Stimulated activated CD4-positive, alpha-beta T cell treated with anti-CD3 and anti-CD28 coated beads, TNF-alpha, amount 100 ng/mL, for 48 hours (primary cell): ENCODE results near the gene ACTR1A.
"Not testable (repeated sequence)": the region's sequence is repeated elsewhere in the genome, so short reads cannot be mapped to it uniquely, and the experiment has no call there.

ENCODE experiments used
- DNase-seq, 3 donors: peaks; one replicate each; pipeline ENCODE4 v3.0.0-alpha.2; 2020; ENCODE audit warnings: low read depth in 3 of 3

ACTR1A gene

DNA sequence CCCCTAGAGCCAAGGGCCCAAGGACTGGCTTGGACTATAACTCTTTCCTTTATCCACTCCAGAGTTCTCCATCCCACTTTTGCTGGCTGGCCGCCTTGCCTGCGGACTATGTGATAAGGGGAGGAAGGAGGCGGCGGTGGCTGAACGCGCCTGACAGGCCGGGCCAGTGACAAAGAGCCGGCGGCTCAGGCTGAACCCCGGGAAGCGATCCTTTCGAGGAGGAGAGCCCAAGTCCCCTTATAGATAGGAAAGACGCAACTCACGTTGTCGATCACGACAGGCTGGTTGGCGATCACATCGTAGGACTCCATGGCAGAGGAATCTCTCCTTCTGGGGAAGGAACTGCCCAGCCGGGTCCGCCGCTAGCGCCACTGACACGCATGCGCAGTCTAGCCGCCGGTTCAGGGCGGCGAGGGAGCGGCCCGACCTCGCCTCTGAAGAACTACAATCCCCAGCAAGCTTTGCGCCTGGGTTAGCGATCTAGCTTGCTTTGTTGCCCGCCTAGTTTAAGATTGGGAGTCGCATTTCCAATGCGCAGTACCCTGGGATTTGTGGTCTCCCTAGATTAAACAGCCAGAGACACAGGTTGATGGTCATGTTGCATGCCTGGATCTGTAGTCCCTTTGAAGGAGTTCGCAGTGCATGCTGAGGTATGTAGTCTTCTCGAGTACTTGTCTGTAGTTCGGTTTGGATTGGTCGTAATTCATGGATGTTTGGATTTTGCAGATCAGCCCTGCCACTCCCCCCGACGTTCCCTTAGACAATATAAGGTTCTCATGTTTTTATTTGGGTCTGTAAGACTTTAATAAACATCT, at the start of gene ACTR1A:
ACTR1A (minus strand) TSS at position 376 of the 815 bp plus-strand sequence; CDS start at position 311, 65 bp downstream.
- peak; percentile 88 to 91 (median 88) for DNase-seq

DNA sequence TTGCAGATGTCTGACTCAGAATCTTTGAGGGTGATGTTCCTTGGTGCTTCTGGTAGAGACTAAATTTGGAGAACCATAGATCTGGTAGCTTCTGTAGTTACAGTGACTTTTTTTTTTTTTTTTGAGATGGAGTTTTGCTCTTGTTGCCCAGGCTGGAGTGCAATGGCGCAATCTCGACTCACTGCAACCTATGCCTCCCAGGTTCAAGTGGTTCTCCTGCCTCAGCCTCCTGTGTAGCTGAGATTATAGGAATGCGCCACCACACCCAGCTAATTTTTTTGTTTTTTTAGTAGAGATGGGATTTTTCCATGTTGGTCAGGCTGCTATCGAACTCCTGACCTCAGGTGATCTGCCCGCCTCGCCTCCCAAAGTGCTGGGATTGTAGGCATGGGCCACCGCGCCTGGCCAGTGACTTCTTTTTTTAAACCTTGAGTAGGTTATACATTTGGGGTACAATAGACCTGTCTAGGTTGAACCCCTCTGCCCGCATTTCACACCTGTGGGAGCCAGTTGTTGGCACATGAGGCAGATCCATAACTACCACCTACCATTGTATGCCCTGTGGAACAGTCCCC, 48.2 kb upstream of the ACTR1A start:
- DNase-seq, result no peak

DNA sequence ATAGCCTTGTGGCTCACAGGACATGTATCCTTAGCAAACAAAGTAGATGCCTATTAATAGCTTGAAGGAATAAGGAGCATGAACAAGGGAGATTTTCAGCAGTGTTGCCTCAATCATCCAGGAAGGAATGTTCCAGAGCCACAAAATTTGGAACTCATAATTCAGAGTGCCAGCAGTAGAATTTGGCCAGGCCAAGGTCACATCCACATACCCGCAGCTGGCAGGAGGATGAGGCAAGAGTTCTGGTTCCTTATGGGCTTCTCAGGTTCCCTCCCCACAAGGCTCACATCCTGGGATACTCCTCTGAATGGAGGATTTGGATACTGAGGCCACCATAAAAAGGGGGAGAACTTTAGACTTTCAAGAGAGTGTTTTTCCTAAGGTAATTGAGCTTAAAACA, 47.0 kb upstream of the ACTR1A start:
- no peak for DNase-seq

DNA sequence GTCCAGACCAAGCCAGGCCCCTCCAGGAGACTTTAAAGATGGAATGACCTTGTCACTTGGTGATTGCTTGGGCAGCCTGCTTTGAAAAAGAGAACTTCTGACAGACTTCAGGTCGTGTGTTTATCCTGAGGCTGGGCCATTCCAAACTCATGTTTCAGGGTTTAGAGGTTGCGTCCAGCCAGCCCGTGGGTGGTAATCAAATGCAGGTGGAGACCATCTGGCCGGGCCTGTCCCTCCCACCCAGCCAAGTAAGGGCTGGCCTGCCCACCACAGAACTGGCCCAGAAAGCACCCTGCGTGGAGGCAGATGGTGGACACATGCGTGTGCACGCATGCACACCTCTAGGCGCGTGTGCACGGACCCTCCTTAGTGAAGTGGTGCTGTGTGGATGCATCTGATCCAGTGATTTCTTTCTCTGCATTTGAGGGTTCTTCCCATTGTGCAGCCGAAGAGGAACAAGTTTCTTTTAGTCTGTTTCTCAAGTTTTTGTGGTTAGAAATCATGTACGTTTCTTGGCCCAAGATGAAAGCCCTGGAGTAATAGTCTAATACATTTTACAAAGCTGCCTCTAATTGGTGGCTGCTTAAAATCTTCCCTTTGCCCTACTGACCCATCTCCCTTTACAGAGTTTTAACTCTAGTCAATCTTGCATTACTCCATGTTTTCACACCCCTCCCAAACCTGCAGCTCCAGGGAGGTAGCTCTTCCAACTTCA, 44.3 kb upstream of the ACTR1A start:
- DNase-seq, result no peak

DNA sequence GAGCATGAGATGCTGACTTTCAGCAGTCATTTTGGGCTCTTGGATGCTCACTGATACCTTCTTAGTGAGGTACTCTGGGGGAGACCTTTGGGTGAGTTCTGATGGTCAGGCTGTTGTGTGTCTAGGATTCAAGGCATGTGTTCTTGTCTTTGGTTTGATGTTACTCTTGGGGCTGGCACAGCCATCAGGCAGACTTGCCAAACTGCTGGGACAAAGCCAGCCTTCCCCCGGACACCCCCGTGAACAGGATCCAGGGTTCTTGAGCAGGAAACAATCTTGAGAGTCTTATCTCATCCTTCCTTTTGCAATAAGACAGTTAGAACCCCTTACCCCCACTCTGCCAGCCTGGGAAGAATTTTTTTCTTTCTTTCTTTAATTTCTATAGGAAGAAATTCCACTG, 43.5 kb upstream of the ACTR1A start:
- DNase-seq, result no peak

DNA sequence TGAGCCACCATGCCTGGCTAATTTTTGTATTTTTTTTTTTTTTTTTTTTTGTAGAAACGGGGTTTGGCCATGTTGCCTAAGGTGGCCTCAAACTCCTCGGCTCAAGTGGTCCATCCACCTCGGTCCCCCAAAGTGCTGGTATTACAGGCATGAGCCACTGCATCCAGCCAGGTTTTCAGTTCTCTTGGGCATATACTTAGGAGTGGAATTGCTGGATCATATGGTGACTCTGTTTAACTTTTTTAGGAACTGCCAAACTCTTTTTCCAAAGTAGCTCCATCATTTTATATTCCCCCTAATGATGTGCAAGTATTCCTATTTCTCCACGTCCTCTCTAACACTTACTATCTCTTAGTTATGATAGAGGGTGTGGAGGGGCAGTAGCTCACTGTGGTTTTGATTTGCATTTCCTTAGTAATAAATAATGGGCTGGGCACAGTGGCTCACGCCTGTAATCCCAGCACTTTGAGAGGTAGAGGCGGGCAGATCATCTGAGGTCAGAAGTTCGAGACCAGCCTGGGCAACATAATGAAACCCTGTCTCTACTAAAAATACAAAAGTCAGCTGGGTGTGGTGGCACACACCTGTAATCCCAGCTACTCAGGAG, 42.9 kb upstream of the ACTR1A start:
- no peak for DNase-seq

DNA sequence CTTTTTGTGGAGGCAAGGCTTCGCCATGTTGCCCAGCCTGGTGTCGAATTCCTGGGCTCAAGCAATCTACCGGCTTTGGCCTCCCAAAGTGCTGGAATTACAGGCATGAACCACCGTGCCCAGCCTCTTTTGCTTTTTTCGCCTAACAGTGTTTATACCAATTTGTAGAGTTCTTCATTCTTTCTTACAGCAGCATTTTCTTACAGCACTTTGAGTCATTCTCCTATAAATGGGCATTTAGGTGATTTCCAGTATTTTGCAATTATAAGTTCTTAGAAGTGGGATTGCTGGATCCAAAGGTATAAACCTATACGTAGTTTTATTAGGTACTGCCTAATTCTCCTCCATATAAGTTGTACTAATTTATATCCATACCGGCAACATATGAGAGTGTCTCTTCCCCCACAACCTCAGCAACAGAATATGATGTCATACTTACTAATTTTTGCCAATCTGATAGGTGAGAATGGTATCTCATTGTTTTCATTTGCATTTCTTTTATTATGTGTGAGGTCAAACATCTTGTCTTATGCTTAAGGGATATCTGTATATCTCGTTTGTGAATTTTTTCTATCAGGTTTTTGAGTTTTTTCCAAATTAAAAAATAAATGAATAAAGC, 40.4 kb upstream of the ACTR1A start:
- DNase-seq, result no peak

DNA sequence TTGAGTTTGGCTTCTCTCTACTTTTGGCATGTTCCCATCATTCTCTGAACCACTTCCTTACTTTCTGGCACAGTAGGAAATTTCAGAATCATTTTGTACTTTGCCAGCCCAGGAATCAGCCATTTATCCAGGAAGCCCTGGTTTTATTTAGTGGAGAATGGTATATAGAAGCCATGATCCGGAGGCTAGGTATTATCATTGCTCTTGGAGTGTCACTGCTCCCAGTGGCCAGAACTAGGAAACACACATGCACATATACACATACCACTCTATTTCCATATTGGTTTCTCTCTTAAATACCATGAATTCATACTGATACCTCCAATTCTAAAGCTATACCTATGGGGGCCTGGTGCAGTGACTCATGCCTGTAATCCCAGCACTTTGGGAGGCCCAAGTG, 37.5 kb upstream of the ACTR1A start:
- no peak for DNase-seq

DNA sequence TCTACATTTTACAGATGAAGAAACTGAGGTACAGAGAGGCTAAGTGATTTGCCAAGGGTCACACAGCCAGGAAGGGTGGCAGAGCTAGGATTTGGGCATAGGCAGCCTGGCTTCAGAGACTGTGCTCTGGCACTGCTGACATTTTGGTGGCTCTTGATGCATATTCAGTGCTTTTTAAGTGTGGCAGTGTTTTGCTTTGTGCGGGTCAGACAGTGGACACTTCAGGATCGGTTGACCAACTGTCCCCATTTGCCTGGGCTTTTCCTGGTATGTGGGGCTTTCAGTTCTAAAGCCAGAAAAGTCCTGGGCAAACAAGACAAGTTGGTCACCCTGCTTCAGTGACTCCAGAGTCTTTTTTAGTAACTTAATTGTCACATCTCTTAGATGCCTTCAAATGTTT, 36.3 kb upstream of the ACTR1A start:
- DNase-seq, result no peak

DNA sequence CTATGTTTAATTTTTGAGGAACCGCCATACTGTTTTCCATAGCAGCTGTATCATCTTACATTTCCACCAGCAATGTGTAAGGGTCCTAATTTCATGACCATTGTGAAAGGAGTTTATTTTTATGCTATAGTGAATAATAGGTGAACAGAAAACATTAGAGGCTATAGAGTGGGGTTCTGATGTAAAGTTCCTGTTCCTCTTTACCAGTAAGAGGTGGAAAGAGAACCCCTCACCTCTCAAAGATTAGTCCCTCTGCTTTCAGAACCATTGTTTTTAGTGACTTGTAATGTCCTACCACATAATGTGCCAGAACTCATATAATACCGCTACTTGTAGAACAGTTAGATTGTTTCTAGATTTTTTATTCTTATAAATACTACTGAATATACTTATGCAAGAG, 35.4 kb upstream of the ACTR1A start:
- no peak for DNase-seq

DNA sequence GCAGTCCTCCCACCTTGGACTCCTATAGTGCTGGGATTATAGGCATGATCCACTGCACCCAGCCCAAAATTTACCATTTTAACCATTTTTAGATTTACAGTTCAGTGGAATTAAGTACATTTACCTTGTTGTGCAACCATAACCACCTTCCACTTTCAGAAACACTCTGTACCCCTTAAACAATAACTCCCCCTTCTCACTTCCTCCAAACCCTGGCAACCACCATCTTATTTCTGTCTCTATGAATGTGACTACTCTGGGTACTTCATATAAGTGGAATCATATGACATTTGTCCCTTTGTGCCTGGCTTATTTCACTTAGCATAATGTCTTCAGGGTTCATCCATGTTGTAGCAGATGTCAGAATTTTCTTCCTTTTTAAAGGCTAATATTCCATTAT, 34.9 kb upstream of the ACTR1A start:
- no peak for DNase-seq

DNA sequence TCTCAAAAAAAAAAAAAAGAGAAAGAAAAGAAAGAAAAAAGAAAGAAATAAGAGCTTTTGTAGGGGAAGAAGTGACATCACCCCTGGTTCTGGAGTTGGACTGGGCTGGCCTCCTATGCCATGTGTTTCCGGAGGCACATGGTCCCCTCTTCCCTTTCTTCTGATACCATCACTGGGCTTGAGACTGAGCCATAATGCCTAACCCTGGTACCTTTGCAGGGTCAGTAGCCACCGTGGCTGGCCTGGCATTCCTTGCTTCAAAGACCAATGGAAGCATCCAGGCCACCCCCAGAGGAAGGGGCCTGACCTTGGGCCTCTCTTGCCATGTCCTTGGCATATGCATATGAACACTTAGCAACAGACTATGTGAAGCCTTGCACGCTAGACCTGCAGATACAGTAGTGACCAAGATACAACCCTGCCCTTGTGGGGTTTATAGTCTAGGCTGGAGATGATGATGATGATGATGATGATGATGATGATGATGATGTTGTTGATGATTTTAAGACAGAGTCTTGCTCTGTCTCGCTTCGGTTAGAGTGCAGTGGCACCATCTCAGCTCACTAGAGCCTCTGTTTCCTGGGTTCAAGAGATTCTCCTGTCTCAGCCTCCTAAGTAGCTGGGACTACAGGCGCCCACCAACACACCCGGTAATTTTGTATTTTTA, 33.1 kb upstream of the ACTR1A start:
- DNase-seq, result no peak

DNA sequence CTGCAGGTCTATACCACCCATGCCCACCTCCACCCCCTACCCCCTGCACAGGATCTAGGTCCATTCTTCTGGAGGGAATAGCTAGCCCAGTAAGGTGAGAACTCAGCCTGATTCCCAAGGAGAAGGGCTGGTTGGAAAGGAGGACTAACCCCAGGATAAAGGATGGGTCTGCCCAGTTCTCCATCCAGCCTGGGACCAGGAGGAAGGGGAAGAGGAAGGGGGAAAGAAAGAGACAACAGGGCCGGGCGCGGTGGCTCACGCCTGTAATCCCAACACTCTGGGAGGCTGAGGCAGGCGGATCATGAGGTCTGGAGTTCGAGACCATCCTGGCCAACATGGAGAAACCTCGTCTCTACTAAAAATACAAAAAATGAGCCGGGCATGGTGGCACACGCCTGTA, 32.5 kb upstream of the ACTR1A start:
- DNase-seq, result not testable (repeated sequence)

DNA sequence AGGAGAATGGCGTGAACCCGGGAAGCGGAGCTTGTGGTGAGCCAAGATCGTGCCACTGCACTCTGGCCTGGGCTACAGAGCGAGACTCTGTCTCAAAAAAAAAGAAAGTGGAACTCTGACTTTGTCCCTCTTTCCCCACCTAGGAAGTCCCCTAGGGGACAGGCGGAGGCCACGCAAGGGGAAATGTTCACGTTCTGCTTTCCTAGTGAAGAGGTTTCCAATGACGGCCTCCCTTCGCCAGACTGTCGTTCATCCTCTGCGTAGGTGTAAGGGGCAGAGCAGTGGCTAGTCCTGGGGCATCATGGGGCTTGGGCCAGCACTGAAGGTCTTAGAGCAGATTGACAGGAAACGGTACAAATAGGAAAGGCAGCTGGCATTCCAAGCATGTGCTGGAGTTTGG, 31.8 kb upstream of the ACTR1A start:
- DNase-seq, result no peak

DNA sequence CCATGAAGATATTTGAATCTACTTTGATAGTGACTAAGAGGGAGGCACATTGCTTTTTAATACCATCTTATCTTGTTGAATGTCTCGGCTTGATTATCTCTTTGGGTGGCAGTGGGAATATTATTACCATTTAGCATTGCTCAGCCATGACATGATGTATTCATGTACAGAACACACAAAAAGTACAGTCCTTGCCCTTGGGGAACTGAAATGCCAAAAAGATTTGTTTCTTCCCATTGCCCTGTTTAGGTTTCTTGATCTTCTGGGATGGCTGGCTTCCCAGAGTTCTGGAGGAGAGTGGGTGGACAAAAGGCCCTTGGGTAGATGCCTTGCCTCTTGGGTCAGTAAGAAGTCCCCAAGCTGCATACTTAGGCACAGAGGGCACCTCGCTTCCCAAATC, 25.0 kb upstream of the ACTR1A start:
- DNase-seq, result no peak

DNA sequence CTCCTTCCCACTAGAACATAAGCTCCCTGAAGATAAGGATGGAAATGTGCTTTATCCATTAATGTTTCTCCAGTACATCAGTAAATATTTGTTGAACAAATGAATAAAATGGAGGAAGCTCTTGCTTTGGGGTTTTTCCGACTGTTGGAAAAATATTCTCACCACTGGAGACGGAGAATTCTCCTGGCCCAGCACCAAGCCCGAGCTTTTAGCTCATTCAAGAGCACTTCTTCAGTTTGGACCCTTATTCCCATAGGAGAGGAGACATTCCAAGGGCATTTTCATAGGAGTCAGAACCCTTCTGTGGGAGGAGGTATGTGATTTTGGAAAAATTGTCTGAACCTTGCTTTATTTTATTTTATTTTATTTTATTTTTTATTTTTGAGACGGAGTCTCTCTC, 22.2 kb upstream of the ACTR1A start:
- DNase-seq, result no peak

DNA sequence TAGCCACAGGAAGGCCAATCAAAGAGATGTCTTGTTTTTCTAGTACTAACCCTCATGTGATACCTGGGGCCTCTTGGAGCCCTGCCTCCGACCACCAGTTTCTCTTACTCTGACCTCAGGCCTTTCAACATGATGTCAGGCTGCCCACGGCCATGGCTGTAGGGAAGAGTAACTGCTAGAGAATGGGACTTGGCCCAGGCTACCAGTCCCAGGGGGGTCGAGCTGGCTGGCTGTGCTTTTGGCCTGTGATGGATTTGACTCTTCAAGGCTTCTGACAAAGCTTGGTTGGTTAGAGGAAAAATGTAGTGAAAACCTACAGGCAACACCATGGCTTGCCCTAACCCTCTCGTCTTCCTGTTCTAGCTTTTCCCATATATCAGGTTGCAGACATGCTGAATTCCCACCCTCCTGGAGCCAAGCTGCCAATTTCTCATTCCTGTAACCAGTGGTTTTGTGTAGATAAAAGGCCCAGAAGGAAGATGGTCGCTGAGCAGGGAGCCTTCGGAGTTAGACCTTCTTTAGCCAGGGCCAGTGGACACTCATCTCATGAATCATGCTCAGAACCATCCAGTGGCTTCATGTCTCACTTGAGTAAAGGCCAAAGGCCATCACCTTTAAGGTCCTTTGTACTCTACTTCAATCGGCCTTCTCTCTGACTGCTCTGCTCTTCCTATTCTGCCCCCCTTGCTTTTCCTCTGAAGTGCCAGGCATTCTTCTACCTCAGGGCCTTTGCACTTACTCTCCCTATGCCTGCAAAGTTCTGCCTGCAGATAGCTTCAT, 20.9 kb upstream of the ACTR1A start:
- no peak for DNase-seq

DNA sequence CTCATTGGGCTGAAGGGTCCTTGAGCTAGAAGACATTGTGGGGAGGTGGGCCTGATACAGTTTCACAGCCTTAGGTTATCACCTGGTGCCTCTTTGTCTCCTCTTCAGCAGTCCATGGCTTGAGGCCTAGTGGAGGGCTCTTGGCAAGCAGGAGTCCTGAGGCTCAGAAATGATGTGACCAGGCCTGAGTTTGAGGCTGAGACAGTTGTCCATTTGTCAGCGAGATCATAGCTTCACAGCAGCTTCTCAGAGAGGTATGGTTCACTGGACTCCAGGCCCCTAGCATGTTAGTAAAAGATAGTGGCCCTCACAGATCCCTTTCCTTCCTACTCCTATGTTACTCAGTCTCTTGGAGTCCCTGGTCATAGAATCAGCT, 20.4 kb upstream of the ACTR1A start:
- DNase-seq, result no peak

DNA sequence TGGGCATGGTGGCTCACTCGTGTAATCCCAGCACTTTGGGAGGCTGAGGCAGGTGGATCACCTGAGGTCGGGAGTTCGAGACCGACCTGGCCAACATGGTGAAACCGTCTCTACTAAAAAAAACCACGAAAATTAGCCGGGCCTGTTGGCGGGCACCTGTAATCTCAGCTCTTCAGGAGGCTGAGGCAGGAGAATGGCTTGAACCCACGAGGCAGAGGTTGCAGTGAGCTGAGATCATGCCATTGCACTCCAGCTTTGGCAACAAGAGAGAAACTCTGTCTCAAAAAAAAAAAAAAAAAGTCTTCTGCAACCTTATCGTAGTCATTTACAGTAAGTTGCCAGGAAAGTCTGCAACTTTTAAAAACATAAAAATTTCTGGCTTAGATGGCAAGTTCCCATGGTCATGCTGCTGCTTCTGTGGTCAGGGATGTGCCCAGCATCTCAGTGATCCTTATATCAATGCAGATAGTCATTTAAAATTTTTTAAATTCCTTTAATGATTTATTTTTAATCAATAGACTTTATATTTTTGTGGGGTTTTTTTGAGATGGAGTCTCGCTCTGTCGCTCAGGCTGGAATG, 16.8 kb upstream of the ACTR1A start:
- DNase-seq, result no peak

DNA sequence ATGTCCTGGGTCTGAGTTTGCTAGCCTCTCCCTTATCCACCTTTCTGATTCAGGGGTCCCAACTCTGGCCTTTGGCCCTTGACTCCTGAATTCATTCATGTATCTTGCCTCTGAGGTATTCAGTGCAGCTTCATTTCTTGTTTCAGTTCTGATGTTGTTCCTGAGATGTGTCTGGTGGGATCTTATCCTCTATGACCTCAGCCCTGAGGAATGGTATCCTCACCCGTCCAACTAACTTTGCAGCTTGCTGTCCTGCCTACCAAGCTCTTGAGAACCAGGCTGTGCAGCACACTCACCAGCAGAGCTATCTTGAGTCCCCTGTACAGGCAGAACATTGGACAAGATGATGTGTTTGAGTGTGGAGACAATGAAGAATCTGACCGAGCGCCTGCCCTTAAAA, 15.0 kb upstream of the ACTR1A start:
- DNase-seq, result no peak
